ENCODE measurements around the gene EIF4EBP2.
A peak's percentile ranks its signal among the peaks of the same experiment; 100 is the strongest.

EIF4EBP2 gene

GRCh38 chr10:70474780-70475179, 70.8 kb downstream of the EIF4EBP2 start:
- TF ChIP-seq CTCF (conservative IDR thresholded peaks at IDR 0.05; ENCODE audit: low read depth, low read length): no peak
- H3K4me3 ChIP-seq (ENCODE audit: low read depth, low read length): no peak overlapping the region
- no peak for DNase-seq (ENCODE audit: low read depth)

- no peak for TF ChIP-seq CTCF (conservative IDR thresholded peaks at IDR 0.05; ENCODE audit: low read depth, low read length)
- H3K4me3 ChIP-seq (ENCODE audit: low read depth, low read length): no peak overlapping the region
- no peak for DNase-seq (ENCODE audit: low read depth)
These were observed 71.7 kb downstream of the EIF4EBP2 start for GRCh38 chr10:70475661-70476060.

GRCh38 chr10:70476249-70477035, 72.5 kb downstream of the EIF4EBP2 start:
- H3K4me3 ChIP-seq (ENCODE audit: low read depth, low read length): no peak overlapping the region
- TF ChIP-seq CTCF (conservative IDR thresholded peaks at IDR 0.05; ENCODE audit: low read depth, low read length): no peak
- no peak for DNase-seq (ENCODE audit: low read depth)

GRCh38 chr10:70477661-70478162, 73.8 kb downstream of the EIF4EBP2 start:
- peak; percentile 14 for DNase-seq (ENCODE audit: low read depth)
- no peak overlapping the region for H3K4me3 ChIP-seq (ENCODE audit: low read depth, low read length)

More at GRCh38 chr10:70477661-70478162, 73.8 kb downstream of the EIF4EBP2 start:
- no peak for TF ChIP-seq CTCF (conservative IDR thresholded peaks at IDR 0.05; ENCODE audit: low read depth, low read length)
